ENCODE results near the gene MRPS23. TPM values are rescaled to one million over a fixed set of nuclear protein-coding genes. Genes with fewer than 3 reads are reported as not detected.

MRPS23 gene
- total RNA-seq, 4 donors from 2014 or later = 24.3 to 47.2 (median 35.5) TPM

DNA sequence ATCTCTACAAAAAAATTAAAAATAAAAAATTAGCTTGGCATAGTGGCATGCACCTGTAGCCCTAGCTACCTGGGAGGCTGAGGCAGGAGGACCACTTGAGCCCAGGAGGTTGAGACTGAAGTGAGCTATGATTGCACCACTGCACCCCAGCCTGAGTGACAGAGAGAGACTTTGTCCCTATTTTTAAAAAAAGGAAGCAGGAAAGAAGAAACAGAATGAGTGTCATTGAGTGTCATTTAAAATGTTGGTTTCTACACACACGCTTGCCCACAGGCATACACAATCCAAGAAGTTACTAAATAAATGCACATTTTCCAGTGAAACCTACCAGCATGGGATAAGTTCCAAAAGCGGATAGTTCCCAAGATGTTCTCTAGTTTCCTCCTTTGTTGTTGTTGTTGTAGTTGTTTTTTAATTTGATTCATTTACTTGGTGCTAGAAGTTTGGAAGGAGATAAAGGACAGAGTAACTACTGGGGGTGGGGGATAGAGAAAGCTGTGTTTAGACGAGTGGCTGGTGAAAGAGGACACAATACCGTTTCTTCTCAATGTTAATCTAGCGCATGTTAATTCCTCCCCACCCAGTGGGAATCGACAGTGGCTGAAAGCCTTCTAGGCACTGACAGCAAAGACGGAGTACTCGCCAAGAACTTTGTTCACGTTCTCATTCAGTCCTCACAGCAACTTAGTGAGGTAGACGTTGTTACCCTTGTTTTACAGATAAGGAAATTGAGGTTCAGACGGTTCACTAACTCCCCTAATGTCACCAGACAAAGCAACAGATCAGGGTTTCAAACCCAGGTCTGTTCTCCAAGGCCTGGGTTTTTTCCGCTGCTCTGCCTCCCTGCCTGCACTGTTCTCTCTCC is 17.3 kb downstream of the MRPS23 start:
- Histone ChIP-seq H3K27ac (peak overlapping the region; percentile 71 to 92 (median 88)), H3K36me3 (no peaks in the 10 kb centered on the region), H3K4me3 (peak overlapping the region; percentile 28 to 57 (median 55)), H3K4me1 (peaks cover 30 to 43% of the 10 kb centered on the region in 2 donors), H3K27me3 (no peaks in the 10 kb centered on the region), H3K9me3 (no peaks in the 10 kb centered on the region)
- DNase-seq (no peak), ATAC-seq (peak; percentile 2)
- TF ChIP-seq CTCF (IDR thresholded peaks at IDR 0.05 in 4 of 5, conservative IDR thresholded peaks at IDR 0.05 in 1 of 5) (no peak), POLR2A (IDR thresholded peaks at IDR 0.05) (no peak)
- in situ Hi-C loops (cut with MboI; ENCODE audit: low sequenced_read_pairs in 4 of 4) = loop anchor here in 2 of 4 donors (25.0 kb wide), 2 partner anchors 255 to 595 kb away; partner anchors contain the start of gene DYNLL2 (in 1 of the 2)
- intact Hi-C loops (cut with DNase I; ENCODE audit: low total_unique reads) = loop anchor here (2.0 to 5.0 kb wide), 4 partner anchors 50 to 725 kb away; no protein-coding TSS in a partner anchor

- TF ChIP-seq POLR2A (IDR thresholded peaks at IDR 0.05) = no peak
- no peak for TF ChIP-seq CTCF (IDR thresholded peaks at IDR 0.05 in 4 of 5, conservative IDR thresholded peaks at IDR 0.05 in 1 of 5)
- DNase-seq = no peak
- intact Hi-C loops (cut with DNase I; ENCODE audit: low total_unique reads) (loop anchor here (5.0 kb wide), 3 partner anchors 169 to 724 kb away; no protein-coding TSS in a partner anchor), in situ Hi-C loops (cut with MboI; ENCODE audit: low sequenced_read_pairs in 4 of 4) (loop anchor here in 2 of 4 donors (25.0 kb wide), 2 partner anchors 256 to 594 kb away; partner anchors contain the start of gene DYNLL2 (in 1 of the 2))
- no peak overlapping the region for H3K4me3 ChIP-seq
- peaks cover 24 to 35% of the 10 kb centered on the region in 2 donors for H3K4me1 ChIP-seq
- no peak overlapping the region for H3K27ac ChIP-seq
- no peaks in the 10 kb centered on the region for H3K9me3 ChIP-seq
- H3K27me3 ChIP-seq = no peaks in the 10 kb centered on the region
- H3K36me3 ChIP-seq = no peaks in the 10 kb centered on the region
- no peak for ATAC-seq
Observed at GRCh38 chr17:57830880-57831279, 19.0 kb downstream of the MRPS23 start.

GRCh38 chr17:57823469-57824401 is 26.1 kb downstream of the MRPS23 start:
- H3K27me3 ChIP-seq = no peaks in the 10 kb centered on the region
- no peak overlapping the region for H3K4me3 ChIP-seq
- intact Hi-C loops (cut with DNase I; ENCODE audit: low total_unique reads) = no loop called here
- no peaks in the 10 kb centered on the region for H3K4me1 ChIP-seq
- no peak for DNase-seq
- in situ Hi-C loops (cut with MboI; ENCODE audit: low sequenced_read_pairs in 4 of 4) = loop anchor here in 1 of 4 donors (10.0 kb wide), 1 partner anchor 589 kb away; no protein-coding TSS in a partner anchor
- no peaks in the 10 kb centered on the region for H3K9me3 ChIP-seq
- TF ChIP-seq CTCF (IDR thresholded peaks at IDR 0.05 in 4 of 5, conservative IDR thresholded peaks at IDR 0.05 in 1 of 5) = no peak
- TF ChIP-seq POLR2A (IDR thresholded peaks at IDR 0.05) = no peak
- H3K27ac ChIP-seq = no peak overlapping the region
- H3K36me3 ChIP-seq = no peaks in the 10 kb centered on the region
- no peak for ATAC-seq

DNA sequence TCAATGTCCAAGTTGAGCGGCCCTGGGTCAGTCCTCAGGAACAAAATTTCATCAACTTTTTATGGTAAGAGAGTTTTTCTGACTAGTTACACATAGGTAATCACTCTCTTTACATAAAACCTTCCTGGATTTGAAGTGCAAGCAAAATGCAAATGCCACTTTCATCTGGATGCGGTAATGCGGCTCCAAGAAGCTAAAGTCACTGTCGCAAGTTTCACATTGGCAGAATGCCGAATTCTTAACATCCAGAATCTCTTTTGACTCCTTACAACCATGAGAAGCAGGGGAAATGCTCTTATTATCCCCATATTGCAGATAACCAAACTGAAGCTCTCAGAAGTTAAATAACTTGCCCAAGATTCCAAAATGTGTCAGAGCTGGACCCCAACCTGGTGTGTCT is 30.0 kb downstream of the MRPS23 start:
- TF ChIP-seq POLR2A (IDR thresholded peaks at IDR 0.05) (no peak), CTCF (IDR thresholded peaks at IDR 0.05 in 4 of 5, conservative IDR thresholded peaks at IDR 0.05 in 1 of 5) (no peak)
- in situ Hi-C loops (cut with MboI; ENCODE audit: low sequenced_read_pairs in 4 of 4) (loop anchor here in 1 of 4 donors (10.0 kb wide), 1 partner anchor 585 kb away; no protein-coding TSS in a partner anchor), intact Hi-C loops (cut with DNase I; ENCODE audit: low total_unique reads) (no loop called here)
- H3K9me3 ChIP-seq = no peaks in the 10 kb centered on the region
- H3K4me3 ChIP-seq = no peak overlapping the region
- ATAC-seq (no peak), DNase-seq (no peak)
- H3K36me3 ChIP-seq = no peaks in the 10 kb centered on the region
- H3K4me1 ChIP-seq = no peaks in the 10 kb centered on the region
- H3K27me3 ChIP-seq = no peaks in the 10 kb centered on the region
- no peak overlapping the region for H3K27ac ChIP-seq
